ENCODE data around the gene CHD9. TPM values are rescaled to one million over a fixed set of nuclear protein-coding genes. Genes with fewer than 3 reads are reported as not detected.

CHD9 gene
- total RNA-seq, 2 donors from 2014 or later, result 38.1 to 58.7 TPM

DNA sequence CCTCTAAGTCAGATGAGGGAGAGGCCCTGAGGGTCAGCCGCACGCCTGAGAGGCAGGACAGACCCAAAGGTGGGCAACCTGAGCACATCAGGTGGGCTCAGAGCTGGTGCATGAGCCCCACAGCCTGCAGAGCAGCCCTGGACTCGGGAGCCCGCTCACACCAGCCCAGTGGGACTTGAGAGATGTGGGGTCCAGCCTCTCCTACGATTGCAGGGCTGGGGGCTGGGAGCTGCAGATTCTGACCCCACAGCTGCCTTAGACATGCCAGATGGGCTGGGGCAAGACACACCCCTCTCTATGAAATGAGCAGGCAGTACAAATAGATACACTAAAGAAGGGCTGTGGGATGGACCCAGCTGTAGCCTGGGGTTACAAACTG, 302.4 kb downstream of the CHD9 start:
- intact Hi-C loops (cut with DNase I), result no loop called here
- Histone ChIP-seq H3K4me3 (no peak overlapping the region), H3K27me3 (no peaks in the 10 kb centered on the region), H3K27ac (no peak overlapping the region), H3K4me1 (no peaks in the 10 kb centered on the region), H3K9me3 (no peaks in the 10 kb centered on the region), H3K36me3 (replicated peaks in 1 of 2; ENCODE audit: insufficient read depth in 1 of 2, low read depth in 2 of 2) (no peaks in the 10 kb centered on the region)
- 20 to 58% methylated on average over 2 to 5 of the region's 5 CpGs for WGBS, 2 donors
- no peak for DNase-seq
- no peak for ATAC-seq
- TF ChIP-seq CTCF (IDR thresholded peaks at IDR 0.05) (no peak), POLR2A (IDR thresholded peaks at IDR 0.05) (no peak)

- ATAC-seq (no peak), DNase-seq (no peak)
- TF ChIP-seq POLR2A (IDR thresholded peaks at IDR 0.05) (no peak), CTCF (IDR thresholded peaks at IDR 0.05) (no peak)
- H3K9me3 ChIP-seq, result no peaks in the 10 kb centered on the region
- intact Hi-C loops (cut with DNase I), result no loop called here
- H3K4me1 ChIP-seq, result no peaks in the 10 kb centered on the region
- no peak overlapping the region for H3K4me3 ChIP-seq
- H3K27me3 ChIP-seq, result no peaks in the 10 kb centered on the region
- 57 to 69% methylated on average over 4 of the region's 4 CpGs for WGBS, 2 donors
- H3K36me3 ChIP-seq (replicated peaks in 1 of 2; ENCODE audit: insufficient read depth in 1 of 2, low read depth in 2 of 2), result no peaks in the 10 kb centered on the region
- H3K27ac ChIP-seq, result no peak overlapping the region
Observed at GRCh38 chr16:53357955-53358354, 303.2 kb downstream of the CHD9 start.

- intact Hi-C loops (cut with DNase I), result no loop called here
- no peaks in the 10 kb centered on the region for H3K9me3 ChIP-seq
- no peaks in the 10 kb centered on the region for H3K27me3 ChIP-seq
- TF ChIP-seq POLR2A (IDR thresholded peaks at IDR 0.05) (no peak), CTCF (IDR thresholded peaks at IDR 0.05) (no peak)
- 52 to 59% methylated on average over 9 of the region's 9 CpGs for WGBS, 2 donors
- H3K4me3 ChIP-seq, result no peak overlapping the region
- DNase-seq (no peak), ATAC-seq (no peak)
- H3K4me1 ChIP-seq, result no peaks in the 10 kb centered on the region
- no peaks in the 10 kb centered on the region for H3K36me3 ChIP-seq (replicated peaks in 1 of 2; ENCODE audit: insufficient read depth in 1 of 2, low read depth in 2 of 2)
- no peak overlapping the region for H3K27ac ChIP-seq
Observed at GRCh38 chr16:53358884-53359283, 304.1 kb downstream of the CHD9 start.

DNA sequence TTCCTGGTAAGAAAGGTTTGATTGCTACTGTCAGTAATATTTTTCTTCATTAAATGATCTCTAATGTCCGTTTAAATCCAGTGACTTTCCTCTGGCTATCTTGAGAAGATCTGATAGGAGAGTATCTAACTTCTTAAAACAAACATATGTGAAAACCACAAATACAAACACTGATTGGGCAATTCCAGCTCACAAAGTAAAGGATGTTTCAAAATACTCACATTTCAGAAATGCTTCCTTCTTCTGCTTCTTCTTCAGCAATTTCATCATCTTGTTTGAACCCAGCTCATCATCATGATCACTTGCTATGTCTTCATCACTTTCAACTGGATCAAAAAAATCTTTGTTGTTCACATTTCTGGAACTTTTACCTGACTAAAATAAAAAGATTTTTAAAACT, 315.1 kb downstream of the CHD9 start:
- intact Hi-C loops (cut with DNase I), result no loop called here
- no peak overlapping the region for H3K4me3 ChIP-seq
- H3K27me3 ChIP-seq, result no peaks in the 10 kb centered on the region
- no peak overlapping the region for H3K27ac ChIP-seq
- no peaks in the 10 kb centered on the region for H3K9me3 ChIP-seq
- no peaks in the 10 kb centered on the region for H3K36me3 ChIP-seq (replicated peaks in 1 of 2; ENCODE audit: insufficient read depth in 1 of 2, low read depth in 2 of 2)
- DNase-seq, result no peak
- TF ChIP-seq POLR2A (IDR thresholded peaks at IDR 0.05), result no peak
- no peak for TF ChIP-seq CTCF (IDR thresholded peaks at IDR 0.05)
- 35 to 42% methylated on average over 1 of the region's 1 CpG for WGBS, 2 donors
- ATAC-seq, result no peak
- peaks cover 5% of the 10 kb centered on the region for H3K4me1 ChIP-seq

DNA sequence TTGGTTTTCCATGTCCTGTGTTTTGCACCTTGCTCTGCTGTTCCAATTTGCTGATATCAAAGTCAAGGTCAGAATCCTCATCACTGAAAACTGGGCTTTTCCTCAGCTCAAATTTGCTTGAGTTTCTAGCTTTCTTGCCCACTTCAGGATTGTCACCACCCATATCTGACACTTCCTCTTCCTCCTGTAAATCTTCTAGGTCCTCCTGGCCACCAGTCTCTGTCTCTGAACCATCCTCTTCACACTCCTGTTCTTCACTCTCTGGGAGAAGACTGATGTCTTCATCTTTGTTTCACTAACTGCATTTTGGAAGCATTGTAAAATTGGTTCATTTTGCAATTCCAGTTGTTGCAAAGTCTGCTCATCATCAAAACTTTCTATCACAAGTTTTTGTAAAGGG, 316.0 kb downstream of the CHD9 start:
- DNase-seq (no peak), ATAC-seq (no peak)
- TF ChIP-seq CTCF (IDR thresholded peaks at IDR 0.05) (no peak), POLR2A (IDR thresholded peaks at IDR 0.05) (no peak)
- Histone ChIP-seq H3K27ac (no peak overlapping the region), H3K4me3 (no peak overlapping the region), H3K9me3 (no peaks in the 10 kb centered on the region), H3K36me3 (replicated peaks in 1 of 2; ENCODE audit: insufficient read depth in 1 of 2, low read depth in 2 of 2) (no peaks in the 10 kb centered on the region), H3K27me3 (no peaks in the 10 kb centered on the region), H3K4me1 (peaks cover 5% of the 10 kb centered on the region)
- intact Hi-C loops (cut with DNase I), result no loop called here
